CD14-positive monocyte (primary cell): ENCODE measurements around the gene PDGFA. TPM values are rescaled to one million over a fixed set of nuclear protein-coding genes. Genes with fewer than 3 reads are reported as not detected.
A peak's percentile ranks its signal among the peaks of the same experiment; 100 is the strongest.

ENCODE experiments used
- DNase-seq, 3 donors: peaks; one replicate each; pipeline ENCODE4 v3.0.0-alpha.2; 2011 to 2022
- H2AFZ ChIP-seq: 2 replicates; pipeline ENCODE4 v1.6.0; 2012; ENCODE audit warnings: mild to moderate bottlenecking, low read depth, low read length, inconsistent platforms; ENCODE audit not compliant: insufficient read depth, poor library complexity, severe bottlenecking
- H3K27ac ChIP-seq, 2 donors: 1 replicate in 1 of 2; 2 replicates in 1 of 2; pipeline ENCODE4 v1.5.1; 2012 to 2013; ENCODE audit warnings: low read length in 2 of 2, control low read depth in 1 of 2, inconsistent platforms in 1 of 2, low read depth in 1 of 2, mild to moderate bottlenecking in 1 of 2
- H3K27me3 ChIP-seq, 2 donors: one replicate each; pipeline versions ENCODE4 v1.6.0 to v1.6.1; 2011 to 2013; ENCODE audit warnings: low read length in 2 of 2; ENCODE audit not compliant: control insufficient read depth in 2 of 2, insufficient read depth in 2 of 2
- H3K36me3 ChIP-seq, 2 donors: replicated peaks in 1 of 2; 1 replicate in 1 of 2; 2 replicates in 1 of 2; pipeline versions ENCODE4 v1.5.1 to v1.6.1; 2012 to 2013; ENCODE audit warnings: low read length in 2 of 2, control low read depth in 1 of 2, inconsistent platforms in 1 of 2, mild to moderate bottlenecking in 1 of 2; ENCODE audit not compliant: insufficient read depth in 2 of 2, control insufficient read depth in 1 of 2
- H3K4me1 ChIP-seq, 2 donors: 1 replicate in 1 of 2; 2 replicates in 1 of 2; pipeline versions ENCODE4 v1.5.1 to v1.6.1; 2012 to 2013; ENCODE audit warnings: low read length in 2 of 2, control low read depth in 1 of 2, inconsistent platforms in 1 of 2, mild to moderate bottlenecking in 1 of 2, moderate library complexity in 1 of 2; ENCODE audit not compliant: insufficient read depth in 2 of 2, control insufficient read depth in 1 of 2
- H3K4me2 ChIP-seq: replicated peaks from 2 replicates; pipeline ENCODE3; 2012; ENCODE audit warnings: low read length, moderate library complexity, mild to moderate bottlenecking; ENCODE audit not compliant: poor library complexity, severe bottlenecking; ENCODE audit errors: extremely low read depth
- H3K4me3 ChIP-seq, 3 experiments: fragments of 200-600 bp in 1 of 3; sonication (generic) in 1 of 3; replicated peaks in 1 of 3; 1 replicate in 2 of 3; 2 replicates in 1 of 3; pipeline ENCODE4 v1.5.1; 2011 to 2013; ENCODE audit warnings: low read length in 3 of 3, mild to moderate bottlenecking in 3 of 3, control low read depth in 2 of 3, low read depth in 2 of 3, inconsistent platforms in 1 of 3, moderate library complexity in 1 of 3
- H3K79me2 ChIP-seq: 2 replicates; pipeline ENCODE4 v1.6.0; 2012; ENCODE audit warnings: mild to moderate bottlenecking, control low read depth, inconsistent platforms, low read length, moderate library complexity; ENCODE audit not compliant: insufficient read depth
- H3K9ac ChIP-seq: 2 replicates; pipeline ENCODE4 v1.6.0; 2017; ENCODE audit warnings: low read length, mild to moderate bottlenecking; ENCODE audit not compliant: insufficient read depth, poor library complexity, severe bottlenecking
- H3K9me3 ChIP-seq, 2 donors: replicated peaks in 1 of 2; 1 replicate in 1 of 2; 2 replicates in 1 of 2; pipeline versions ENCODE4 v1.5.1 to v1.6.1; 2012 to 2013; ENCODE audit warnings: low read length in 2 of 2, control low read depth in 1 of 2; ENCODE audit not compliant: control insufficient read depth in 1 of 2, insufficient read depth in 1 of 2
- H4K20me1 ChIP-seq: 2 replicates; pipeline ENCODE4 v1.6.0; 2012; ENCODE audit warnings: mild to moderate bottlenecking, low read length, control low read depth, moderate library complexity; ENCODE audit not compliant: insufficient read depth
- H3K27ac Mint-ChIP-seq, 7 donors: one replicate each; pipeline ENCODE4 v1.8.0; 2020; ENCODE audit warnings: mild to moderate bottlenecking in 7 of 7, mixed read lengths in 7 of 7, moderate library complexity in 6 of 7, inconsistent platforms in 2 of 7
- H3K27me3 Mint-ChIP-seq, 3 donors: one replicate each; pipeline ENCODE4 v1.8.0; 2021 to 2022; ENCODE audit warnings: low read depth in 3 of 3, mild to moderate bottlenecking in 3 of 3, mixed read lengths in 3 of 3, moderate library complexity in 3 of 3, inconsistent platforms in 1 of 3
- H3K36me3 Mint-ChIP-seq, 2 donors: one replicate each; pipeline ENCODE4 v1.8.0; 2020; ENCODE audit warnings: mixed read lengths in 2 of 2, inconsistent platforms in 1 of 2, mild to moderate bottlenecking in 1 of 2
- H3K4me1 Mint-ChIP-seq: one replicate; pipeline ENCODE4 v1.8.0; 2020; ENCODE audit warnings: mild to moderate bottlenecking, mixed read lengths
- H3K4me3 Mint-ChIP-seq, 2 donors: one replicate each; pipeline ENCODE4 v1.8.0; 2020; ENCODE audit warnings: mild to moderate bottlenecking in 2 of 2, mixed read lengths in 2 of 2, moderate library complexity in 1 of 2
- H3K9me3 Mint-ChIP-seq, 7 donors: one replicate each; pipeline ENCODE4 v1.8.0; 2020 to 2022; ENCODE audit warnings: mixed read lengths in 7 of 7, mild to moderate bottlenecking in 6 of 7, moderate library complexity in 6 of 7, inconsistent platforms in 2 of 7
- WGBS: methylation state at CpG from one replicate; pipeline ENCODE4 v1.1.5; 2013; ENCODE audit warnings: missing lambda C conversion rate; ENCODE audit not compliant: insufficient coverage; 5-methylcytosine and 5-hydroxymethylcytosine counted together
- intact Hi-C, 2 donors: fragments of 100-400 bp; cut with micrococcal nuclease; formaldehyde crosslinking; loops; one replicate each; pipeline versions ENCODE4 v1.15.0 to v1.15.1; 2023
- polyA plus RNA-seq, 3 donors: library from polyadenylated mRNA; depleted of rRNA in 1 of 3; unstranded in 2 of 3; stranded (reverse) in 1 of 3; fragments of 300-500 nt in 2 of 3; fragments of >200 nt in 1 of 3; fragmentation: Illumina TruSeq in 2 of 3; gene quantifications; 1 replicate in 2 of 3; 2 replicates in 1 of 3; pipeline ENCODE4 v1.2.3, GENCODE V29; 2012 to 2021
- TF ChIP-seq, protein P1 (sequence below): fragments of 200-600 bp; IDR thresholded peaks from one replicate; pipeline ENCODE4 v1.8.0; 2022; ENCODE audit warnings: antibody characterized with exemption, mild to moderate bottlenecking

The PDGFA gene
- polyA plus RNA-seq, 3 donors: 0.29 TPM; not detected in 2

DNA sequence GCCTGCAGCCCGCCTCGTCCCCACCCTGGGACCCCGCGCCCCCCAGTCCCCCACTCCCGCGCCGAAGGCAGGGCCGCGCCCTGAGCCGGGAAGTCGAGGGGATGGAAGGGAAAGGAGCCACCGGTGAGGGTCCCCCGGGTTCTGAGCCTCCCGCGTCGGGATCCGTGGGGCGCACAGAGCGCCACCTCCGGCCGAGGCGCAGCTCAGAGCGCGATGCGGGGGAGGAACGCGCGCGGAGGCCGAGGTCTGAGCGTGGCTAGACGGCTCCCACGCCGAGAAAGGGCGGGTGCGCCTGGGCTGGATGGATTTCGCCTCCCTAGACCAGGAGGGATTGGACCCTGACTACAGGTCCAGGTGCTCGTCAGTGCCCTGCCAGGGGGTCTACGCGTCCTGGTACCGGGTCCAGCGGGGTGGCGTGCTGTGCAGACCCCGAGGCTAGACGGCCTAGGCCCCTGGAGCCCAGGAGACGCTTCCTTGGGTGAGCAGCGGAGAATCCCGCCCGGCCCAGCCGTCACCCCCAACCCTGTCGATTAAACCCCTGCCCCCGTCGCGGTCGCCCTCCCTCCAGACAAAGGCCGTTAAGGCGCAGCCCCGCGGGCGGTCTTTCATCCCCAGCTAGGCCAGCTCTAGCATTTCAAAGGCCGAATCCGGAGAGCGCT is 986 bp upstream of the PDGFA start:
- peak overlapping the region in 1 of 2 donors; percentile 71 for H3K4me3 Mint-ChIP-seq
- Histone ChIP-seq H3K4me1 (peaks cover 6 to 17% of the 10 kb centered on the region in 2 donors), H3K79me2 (no peaks in the 10 kb centered on the region), H3K27ac (no peak overlapping the region), H4K20me1 (no peaks in the 10 kb centered on the region), H3K4me2 (peak overlapping the region; percentile 44), H3K27me3 (peaks cover 34 to 82% of the 10 kb centered on the region in 2 donors), H3K4me3 (peak overlapping the region in 1 of 3 experiments; percentile 11), H3K9ac (no peak overlapping the region), H2AFZ (no peak overlapping the region), H3K36me3 (no peaks in the 10 kb centered on the region), H3K9me3 (peaks cover 0 to 9% of the 10 kb centered on the region in 2 donors)
- peaks cover 10% of the 10 kb centered on the region for H3K4me1 Mint-ChIP-seq
- no peaks in the 10 kb centered on the region for H3K36me3 Mint-ChIP-seq
- H3K27me3 Mint-ChIP-seq: peaks cover 65 to 86% (median 73%) of the 10 kb centered on the region in 3 donors
- intact Hi-C loops: no loop called here
- H3K27ac Mint-ChIP-seq: no peak overlapping the region
- TF ChIP-seq, protein P1, sequence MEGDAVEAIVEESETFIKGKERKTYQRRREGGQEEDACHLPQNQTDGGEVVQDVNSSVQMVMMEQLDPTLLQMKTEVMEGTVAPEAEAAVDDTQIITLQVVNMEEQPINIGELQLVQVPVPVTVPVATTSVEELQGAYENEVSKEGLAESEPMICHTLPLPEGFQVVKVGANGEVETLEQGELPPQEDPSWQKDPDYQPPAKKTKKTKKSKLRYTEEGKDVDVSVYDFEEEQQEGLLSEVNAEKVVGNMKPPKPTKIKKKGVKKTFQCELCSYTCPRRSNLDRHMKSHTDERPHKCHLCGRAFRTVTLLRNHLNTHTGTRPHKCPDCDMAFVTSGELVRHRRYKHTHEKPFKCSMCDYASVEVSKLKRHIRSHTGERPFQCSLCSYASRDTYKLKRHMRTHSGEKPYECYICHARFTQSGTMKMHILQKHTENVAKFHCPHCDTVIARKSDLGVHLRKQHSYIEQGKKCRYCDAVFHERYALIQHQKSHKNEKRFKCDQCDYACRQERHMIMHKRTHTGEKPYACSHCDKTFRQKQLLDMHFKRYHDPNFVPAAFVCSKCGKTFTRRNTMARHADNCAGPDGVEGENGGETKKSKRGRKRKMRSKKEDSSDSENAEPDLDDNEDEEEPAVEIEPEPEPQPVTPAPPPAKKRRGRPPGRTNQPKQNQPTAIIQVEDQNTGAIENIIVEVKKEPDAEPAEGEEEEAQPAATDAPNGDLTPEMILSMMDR: no peak
- no peak for DNase-seq
- 4% methylated on average over 55 of the region's 63 CpGs for WGBS
- H3K9me3 Mint-ChIP-seq: peaks cover 0 to 16% (median under 1%) of the 10 kb centered on the region in 7 donors

GRCh38 chr7:518630-519483 is 789 bp downstream of the PDGFA start:
- no peak for DNase-seq
- Histone ChIP-seq H3K4me1 (peaks cover 6 to 17% of the 10 kb centered on the region in 2 donors), H3K4me3 (peak overlapping the region in 1 of 3 experiments; percentile 42), H3K9me3 (peaks cover 0 to 14% of the 10 kb centered on the region in 2 donors), H3K9ac (no peak overlapping the region), H3K27ac (no peak overlapping the region), H3K27me3 (peaks cover 36 to 81% of the 10 kb centered on the region in 2 donors), H4K20me1 (no peaks in the 10 kb centered on the region), H2AFZ (no peak overlapping the region), H3K36me3 (no peaks in the 10 kb centered on the region), H3K79me2 (no peaks in the 10 kb centered on the region), H3K4me2 (peak overlapping the region; percentile 49)
- TF ChIP-seq, protein P1: no peak
- H3K4me3 Mint-ChIP-seq: peak overlapping the region; percentile 53 to 86
- WGBS: under 1% methylated on average over 93 of the region's 93 CpGs
- H3K4me1 Mint-ChIP-seq: peaks cover 10% of the 10 kb centered on the region
- peaks cover 64 to 81% (median 75%) of the 10 kb centered on the region in 3 donors for H3K27me3 Mint-ChIP-seq
- intact Hi-C loops: no loop called here
- peaks cover 0 to 14% (median 0%) of the 10 kb centered on the region in 7 donors for H3K9me3 Mint-ChIP-seq
- H3K36me3 Mint-ChIP-seq: no peaks in the 10 kb centered on the region
- H3K27ac Mint-ChIP-seq: no peak overlapping the region
